Measurements from ENCODE around the gene MLLT3.
A peak's percentile ranks its signal among the peaks of the same experiment; 100 is the strongest.

MLLT3 gene

GRCh38 chr9:20557285-20557684 lies 65.0 kb downstream of the MLLT3 start:
- Histone ChIP-seq H3K4me1 (ENCODE audit: low read length) (peaks cover 13% of the 10 kb centered on the region), H3K36me3 (replicated peaks; ENCODE audit: insufficient read depth, low read length) (no peaks in the 10 kb centered on the region), H3K9ac (ENCODE audit: low read length) (no peak overlapping the region), H3K27me3 (replicated peaks; ENCODE audit: insufficient read depth, low read length) (no peaks in the 10 kb centered on the region), H3K79me2 (ENCODE audit: low read length) (peaks cover 67% of the 10 kb centered on the region), H3K9me3 (replicated peaks; ENCODE audit: insufficient read depth, low read length) (no peaks in the 10 kb centered on the region), H3K4me3 (ENCODE audit: low read length) (no peak overlapping the region), H2AFZ (ENCODE audit: low read length) (no peak overlapping the region), H3K4me2 (ENCODE audit: low read depth, low read length) (no peak overlapping the region), H4K20me1 (ENCODE audit: insufficient read depth, low read length) (no peaks in the 10 kb centered on the region), H3K9me2 (replicated peaks; ENCODE audit: insufficient read depth, low read length) (no peaks in the 10 kb centered on the region), H3K27ac (ENCODE audit: low read length) (no peak overlapping the region), H3F3A (ENCODE audit: insufficient read depth, low read length) (peaks cover 8% of the 10 kb centered on the region; the same call in 1 of the 2 replicates)
- TF ChIP-seq EZH2phosphoT487 (IDR thresholded peaks at IDR 0.05; ENCODE audit: low read length) (no peak), EZH2 (optimal IDR thresholded peaks at IDR 0.05; ENCODE audit: low read depth, low read length) (no peak), CTCF (IDR thresholded peaks at IDR 0.05; ENCODE audit: low read length) (no peak)
- DNase-seq = no peak

GRCh38 chr9:20553558-20554149 lies 68.6 kb downstream of the MLLT3 start:
- Histone ChIP-seq H3K27me3 (replicated peaks; ENCODE audit: insufficient read depth, low read length) (no peaks in the 10 kb centered on the region), H2AFZ (ENCODE audit: low read length) (no peak overlapping the region; the same call in 1 of the 2 replicates), H4K20me1 (ENCODE audit: insufficient read depth, low read length) (no peaks in the 10 kb centered on the region), H3K9me2 (replicated peaks; ENCODE audit: insufficient read depth, low read length) (no peaks in the 10 kb centered on the region), H3K9me3 (replicated peaks; ENCODE audit: insufficient read depth, low read length) (no peaks in the 10 kb centered on the region), H3K4me3 (ENCODE audit: low read length) (peak overlapping the region; percentile 33; the same call in 1 of the 2 replicates), H3K36me3 (replicated peaks; ENCODE audit: insufficient read depth, low read length) (no peaks in the 10 kb centered on the region), H3K9ac (ENCODE audit: low read length) (peak overlapping the region; percentile 21; the same call in 1 of the 2 replicates), H3F3A (ENCODE audit: insufficient read depth, low read length) (peaks cover 8% of the 10 kb centered on the region; the same call in 1 of the 2 replicates), H3K4me1 (ENCODE audit: low read length) (peaks cover 13% of the 10 kb centered on the region), H3K27ac (ENCODE audit: low read length) (peak overlapping the region; percentile 42; the same call in 1 of the 2 replicates), H3K4me2 (ENCODE audit: low read depth, low read length) (peak overlapping the region; percentile 76), H3K79me2 (ENCODE audit: low read length) (peaks cover 70% of the 10 kb centered on the region)
- peak; percentile 6 for DNase-seq
- TF ChIP-seq EZH2phosphoT487 (IDR thresholded peaks at IDR 0.05; ENCODE audit: low read length) (no peak), CTCF (IDR thresholded peaks at IDR 0.05; ENCODE audit: low read length) (no peak), EZH2 (optimal IDR thresholded peaks at IDR 0.05; ENCODE audit: low read depth, low read length) (no peak)

- Histone ChIP-seq H3K27ac (ENCODE audit: low read length) (peak overlapping the region; percentile 42; the same call in 1 of the 2 replicates), H3K4me1 (ENCODE audit: low read length) (peaks cover 13% of the 10 kb centered on the region), H4K20me1 (ENCODE audit: insufficient read depth, low read length) (no peaks in the 10 kb centered on the region), H3F3A (ENCODE audit: insufficient read depth, low read length) (peaks cover 8% of the 10 kb centered on the region; the same call in 1 of the 2 replicates), H3K36me3 (replicated peaks; ENCODE audit: insufficient read depth, low read length) (no peaks in the 10 kb centered on the region), H3K79me2 (ENCODE audit: low read length) (peaks cover 67% of the 10 kb centered on the region), H3K9me2 (replicated peaks; ENCODE audit: insufficient read depth, low read length) (no peaks in the 10 kb centered on the region), H3K4me2 (ENCODE audit: low read depth, low read length) (peak overlapping the region; percentile 76), H3K27me3 (replicated peaks; ENCODE audit: insufficient read depth, low read length) (no peaks in the 10 kb centered on the region), H3K9me3 (replicated peaks; ENCODE audit: insufficient read depth, low read length) (no peaks in the 10 kb centered on the region), H2AFZ (ENCODE audit: low read length) (no peak overlapping the region; the same call in 1 of the 2 replicates), H3K9ac (ENCODE audit: low read length) (peak overlapping the region; percentile 21; the same call in 1 of the 2 replicates), H3K4me3 (ENCODE audit: low read length) (peak overlapping the region; percentile 33; the same call in 1 of the 2 replicates)
- TF ChIP-seq EZH2phosphoT487 (IDR thresholded peaks at IDR 0.05; ENCODE audit: low read length) (no peak), CTCF (IDR thresholded peaks at IDR 0.05; ENCODE audit: low read length) (peak; percentile 20), EZH2 (optimal IDR thresholded peaks at IDR 0.05; ENCODE audit: low read depth, low read length) (no peak)
- peak; percentile 47 for DNase-seq
Measured at GRCh38 chr9:20552874-20553557, 69.3 kb downstream of the MLLT3 start.

Measured in MM.1S (cell line).